ENCODE measurements around the gene OR1M1. TPM values are rescaled to one million over a fixed set of nuclear protein-coding genes. Genes with fewer than 3 reads are reported as not detected.

The OR1M1 gene
- total RNA-seq, 1 donor from 2014 or later: not detected

GRCh38 chr19:9075064-9075949 is 11.6 kb upstream of the OR1M1 start:
- peak; percentile 86 for DNase-seq (ENCODE audit: low spot score)

DNA sequence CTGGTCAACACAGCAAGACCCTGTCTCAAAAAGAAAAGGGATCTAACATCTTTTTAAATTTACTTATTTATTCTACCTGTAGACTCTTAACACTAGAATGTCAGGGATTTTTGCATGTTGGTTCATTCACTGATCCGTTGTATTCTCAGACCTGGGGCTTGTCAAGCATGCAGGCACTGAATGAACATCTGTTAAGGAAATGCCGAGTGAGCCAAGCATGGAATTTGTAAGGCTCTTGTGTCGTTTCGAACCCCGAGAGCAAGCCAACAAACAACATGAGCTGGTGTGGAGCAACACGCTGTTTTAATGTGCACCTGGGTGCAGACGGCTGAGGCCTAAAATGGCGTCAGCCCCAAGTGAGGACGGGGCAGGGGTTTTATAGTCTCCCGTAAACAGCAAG is 10.0 kb upstream of the OR1M1 start:
- DNase-seq (ENCODE audit: low spot score): no peak

DNA sequence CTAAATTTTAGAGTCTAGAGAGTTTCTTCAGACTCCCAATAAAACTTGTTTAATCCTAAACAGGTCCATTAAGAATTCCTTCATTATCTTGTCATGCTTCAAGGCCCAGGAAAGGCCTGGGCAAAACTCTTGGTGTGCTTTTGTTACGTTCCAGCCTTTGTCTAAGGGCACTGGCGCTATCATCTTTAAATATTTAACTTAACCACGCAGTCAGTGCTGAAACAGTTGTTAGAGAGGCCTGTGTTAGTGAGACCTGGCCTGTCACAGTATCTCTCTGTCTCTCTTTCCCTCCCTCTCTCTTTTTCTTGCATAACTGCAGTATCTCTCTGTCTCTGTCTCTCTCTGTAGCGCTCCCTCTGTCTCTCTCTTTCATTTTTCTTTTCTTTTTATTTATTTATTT is 8.2 kb upstream of the OR1M1 start:
- DNase-seq (ENCODE audit: low spot score): no peak

DNA sequence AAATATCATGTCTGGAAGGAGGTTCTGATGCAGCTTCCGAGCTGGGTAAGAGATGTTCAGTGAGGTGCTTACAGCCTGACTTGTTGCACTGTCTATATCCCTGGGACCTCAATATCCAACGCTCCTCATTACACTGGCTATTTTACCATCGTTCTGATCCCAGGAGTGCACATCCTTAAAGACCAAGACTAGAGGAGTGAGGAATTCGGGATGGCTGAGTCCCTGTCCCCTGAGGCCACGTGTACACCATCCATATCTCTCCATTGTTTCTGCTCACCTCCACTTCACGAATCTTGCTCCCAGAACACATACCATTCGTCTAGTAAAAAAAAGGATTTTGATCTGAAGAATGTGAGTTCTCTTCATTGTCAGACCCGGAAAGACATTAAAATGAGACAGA is 20.5 kb downstream of the OR1M1 start, which contains the start of gene OR7G2:
Gene OR7G2, minus strand, starts transcription at position 101 of the 400 bp plus-strand sequence. CDS start 4,232 bp downstream, outside the sequence.
- DNase-seq (ENCODE audit: low spot score): no peak

GRCh38 chr19:9109959-9110358 is 23.1 kb downstream of the OR1M1 start:
- DNase-seq (ENCODE audit: low spot score): no peak

- no peak for DNase-seq (ENCODE audit: low spot score)
Measured at GRCh38 chr19:9115307-9115813, 28.5 kb downstream of the OR1M1 start, which contains the start of gene OR7G1. Gene OR7G1 (minus strand): TSS chr19:9115763. CDS start chr19:9115763, 0 bp downstream.

DNA sequence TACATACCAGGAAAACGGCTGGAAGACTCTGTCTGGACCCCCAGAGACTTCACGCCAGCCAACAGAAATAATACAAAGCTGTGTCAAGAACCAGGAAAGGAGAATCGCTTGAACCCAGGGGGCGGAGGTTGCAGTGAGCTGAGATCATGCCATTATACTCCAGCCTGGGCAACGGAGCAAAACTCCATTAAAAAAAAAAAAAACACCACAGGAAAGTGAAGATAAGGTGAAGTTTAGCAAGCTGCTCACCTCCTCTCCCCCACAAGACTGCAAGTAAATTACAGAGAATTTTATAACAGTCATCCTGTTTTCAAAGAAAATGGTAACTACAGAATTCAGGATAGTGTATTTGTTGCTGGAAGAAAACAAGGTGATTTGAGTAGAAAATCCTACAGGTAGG is 29.7 kb downstream of the OR1M1 start:
- DNase-seq (ENCODE audit: low spot score): no peak

DNA sequence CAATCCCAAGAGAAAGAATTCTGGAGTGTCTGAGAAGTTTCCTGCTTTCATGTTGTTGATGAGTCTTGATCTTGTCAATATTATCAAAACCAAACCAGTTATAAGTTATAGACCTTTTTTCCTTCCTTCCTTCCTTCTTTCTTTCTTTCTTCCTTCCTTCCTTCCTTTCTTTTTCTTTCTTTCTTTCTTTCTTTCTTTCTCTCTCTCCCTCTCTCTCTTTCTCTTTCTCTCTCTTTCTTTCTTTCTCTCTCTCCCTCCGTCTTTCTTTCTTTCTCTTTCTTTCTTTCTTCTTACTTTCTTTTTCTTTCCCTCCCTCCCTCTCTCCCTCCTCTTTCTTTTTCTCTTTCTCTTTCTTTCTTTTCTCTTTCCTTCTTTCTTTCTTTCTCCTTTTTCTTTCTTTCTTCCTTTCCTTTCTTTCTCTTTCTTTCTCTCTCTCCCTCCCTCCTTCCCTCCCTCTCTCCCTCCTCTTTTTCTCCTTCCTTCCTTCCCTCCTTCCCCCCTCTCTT is 40.1 kb downstream of the OR1M1 start, which contains the start of gene OR7G3:
Gene OR7G3, minus strand, starts transcription at position 51 of the 506 bp plus-strand sequence. Its CDS starts 0 bp downstream, at position 51.
- DNase-seq (ENCODE audit: low spot score): no peak

DNA sequence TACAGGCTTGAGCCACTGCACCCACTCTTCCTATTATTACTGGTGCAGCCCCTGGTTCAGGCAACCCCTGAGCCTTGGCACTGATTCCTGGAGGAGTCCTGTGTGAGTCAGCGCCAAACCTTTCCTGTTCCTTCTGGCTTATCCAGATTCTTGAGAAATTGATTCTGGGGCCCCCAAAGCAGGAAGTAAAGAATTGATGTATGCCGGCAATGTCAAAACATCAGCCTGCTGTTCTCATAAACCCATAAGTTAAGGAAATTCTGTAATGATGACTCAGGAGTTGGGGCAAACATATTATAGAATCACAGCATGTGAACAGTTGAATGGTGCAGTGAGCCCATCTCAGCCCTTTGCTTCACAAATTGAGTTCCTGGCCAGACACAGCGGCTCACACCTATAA is 41.3 kb downstream of the OR1M1 start:
- DNase-seq (ENCODE audit: low spot score): no peak

DNA sequence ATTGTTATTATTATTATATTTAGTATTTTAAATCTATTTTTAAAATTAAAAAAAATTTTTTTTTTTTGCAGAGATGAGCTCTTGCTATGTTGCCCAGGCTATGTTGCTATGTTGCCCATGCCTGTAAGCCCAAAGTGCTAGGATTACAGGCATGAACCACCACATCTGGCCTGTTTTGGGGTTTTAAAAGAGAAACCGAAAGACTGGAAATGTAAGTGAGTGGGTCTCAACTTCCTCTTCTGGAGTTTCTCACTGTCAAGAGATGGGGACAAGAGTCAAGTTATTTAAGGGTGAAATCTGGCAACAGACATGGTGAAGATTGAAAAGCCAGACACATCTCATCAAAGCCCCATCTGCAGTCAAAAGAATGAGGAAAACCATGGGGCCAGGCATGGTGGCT is 44.1 kb downstream of the OR1M1 start:
- DNase-seq (ENCODE audit: low spot score): no peak

GRCh38 chr19:9132422-9132821 is 45.6 kb downstream of the OR1M1 start:
- DNase-seq (ENCODE audit: low spot score): no peak

- no peak for DNase-seq (ENCODE audit: low spot score)
Measured at GRCh38 chr19:9139609-9140158, 52.8 kb downstream of the OR1M1 start.

DNA sequence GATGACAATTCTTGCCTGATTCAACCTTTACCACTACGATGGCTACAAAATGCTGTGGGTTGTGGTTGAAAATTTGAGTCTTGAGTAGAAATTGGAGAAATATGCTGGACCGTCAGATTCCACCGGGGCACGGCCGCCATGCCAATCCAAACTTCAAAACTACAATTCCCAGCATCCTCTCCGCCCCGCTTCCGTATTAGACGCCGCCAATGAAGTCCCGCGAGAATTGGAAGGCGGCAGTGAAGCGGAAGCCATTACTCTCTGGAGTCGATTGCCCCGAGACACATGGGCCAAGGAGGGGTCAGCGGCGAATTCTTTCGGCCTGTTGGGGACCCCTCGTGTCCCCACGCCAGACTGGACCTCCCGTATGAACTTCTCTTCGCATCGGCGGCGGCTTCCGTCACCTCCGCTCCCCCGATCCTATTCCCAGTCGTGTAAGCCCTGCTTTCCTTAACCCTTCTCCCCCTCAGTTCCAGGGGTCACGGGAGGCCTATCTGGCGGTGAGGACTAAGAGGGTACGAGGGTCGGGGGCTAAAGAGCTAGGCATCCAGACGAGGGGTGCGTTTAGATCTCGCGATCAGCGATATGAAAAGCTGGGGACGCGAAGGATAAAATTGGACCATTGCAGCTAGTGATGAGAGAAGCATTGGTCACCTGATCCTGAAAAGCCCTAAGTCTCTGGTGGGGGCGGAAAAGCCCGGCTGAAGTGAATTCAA is 53.5 kb downstream of the OR1M1 start, which contains the start of gene ZNF317:
Gene ZNF317, plus strand, starts transcription at position 239 of the 716 bp plus-strand sequence. CDS start 15,620 bp downstream, outside the sequence.
- peak; percentile 94 for DNase-seq (ENCODE audit: low spot score)

- no peak for DNase-seq (ENCODE audit: low spot score)
Measured at GRCh38 chr19:9144920-9145319, 58.1 kb downstream of the OR1M1 start.

Other genes starting within 250 kb of the OR1M1 start
- gene MUC16, start 76.7 kb upstream of the OR1M1 start, total RNA-seq: 0.18 TPM
- not detected for gene OR7G2, start 20.4 kb downstream of the OR1M1 start, total RNA-seq
- gene OR7G1, start 28.7 kb downstream of the OR1M1 start, total RNA-seq: not detected
- gene OR7G3, start 39.9 kb downstream of the OR1M1 start, total RNA-seq: not detected
- gene ZNF317, start 53.3 kb downstream of the OR1M1 start, total RNA-seq: 35.7 TPM
- not detected for gene OR7D2, start 91.9 kb downstream of the OR1M1 start, total RNA-seq
- gene OR7D4, start 132.5 kb downstream of the OR1M1 start, total RNA-seq: not detected
- not detected for gene OR7E24, start 163.9 kb downstream of the OR1M1 start, total RNA-seq
- 8.9 TPM for gene ZNF699, start 222.8 kb downstream of the OR1M1 start, total RNA-seq
- 43.8 TPM for gene ZNF559, start 237.1 kb downstream of the OR1M1 start, total RNA-seq